ELR (cell line): ENCODE results near the gene FKBP2.
A peak's percentile ranks its signal among the peaks of the same experiment; 100 is the strongest.

Experiments
- DNase-seq: peaks from one replicate; pipeline ENCODE4 v3.0.0-alpha.2; 2015; ENCODE audit warnings: low read depth

The FKBP2 gene

GRCh38 chr11:64219354-64219684 lies 21.6 kb upstream of the FKBP2 start:
- DNase-seq: no peak

GRCh38 chr11:64219755-64220154 lies 21.1 kb upstream of the FKBP2 start:
- DNase-seq: no peak

GRCh38 chr11:64220271-64220670 lies 20.6 kb upstream of the FKBP2 start:
- no peak for DNase-seq

DNA sequence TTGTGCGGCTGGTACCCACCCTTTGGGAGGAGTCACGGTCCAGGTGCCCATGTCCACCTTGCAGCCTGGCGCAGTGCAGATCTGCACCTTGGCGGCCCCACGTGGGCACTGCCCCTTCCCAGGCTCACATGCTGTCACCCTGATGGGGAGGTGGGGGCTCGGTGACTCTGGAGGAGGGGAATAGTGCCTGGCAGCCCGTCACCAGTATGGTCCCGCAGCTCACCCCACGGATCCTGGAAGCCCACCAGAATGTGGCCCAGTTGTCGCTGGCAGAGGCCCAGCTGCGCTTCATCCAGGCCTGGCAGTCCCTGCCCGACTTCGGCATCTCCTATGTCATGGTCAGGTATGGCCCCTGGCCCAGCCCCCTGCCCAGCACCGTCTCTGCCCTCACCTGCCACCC lies 20.1 kb upstream of the FKBP2 start:
- no peak for DNase-seq

- DNase-seq: no peak
Observed at GRCh38 chr11:64222651-64223000, 18.3 kb upstream of the FKBP2 start.

DNA sequence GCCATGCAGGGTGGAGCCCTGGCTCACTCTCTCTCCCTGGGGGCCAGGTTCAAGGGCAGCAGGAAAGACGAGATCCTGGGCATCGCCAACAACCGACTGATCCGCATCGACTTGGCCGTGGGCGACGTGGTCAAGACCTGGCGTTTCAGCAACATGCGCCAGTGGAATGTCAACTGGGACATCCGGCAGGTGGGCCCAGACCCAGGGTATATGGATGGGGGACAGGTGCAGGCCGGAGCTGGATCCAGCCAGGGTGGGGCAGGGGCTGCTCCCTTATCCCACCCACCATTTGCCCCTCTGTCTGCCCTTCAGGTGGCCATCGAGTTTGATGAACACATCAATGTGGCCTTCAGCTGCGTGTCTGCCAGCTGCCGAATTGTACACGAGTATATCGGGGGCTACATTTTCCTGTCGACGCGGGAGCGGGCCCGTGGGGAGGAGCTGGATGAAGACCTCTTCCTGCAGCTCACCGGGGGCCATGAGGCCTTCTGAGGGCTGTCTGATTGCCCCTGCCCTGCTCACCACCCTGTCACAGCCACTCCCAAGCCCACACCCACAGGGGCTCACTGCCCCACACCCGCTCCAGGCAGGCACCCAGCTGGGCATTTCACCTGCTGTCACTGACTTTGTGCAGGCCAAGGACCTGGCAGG lies 17.8 kb upstream of the FKBP2 start:
- DNase-seq: no peak

DNA sequence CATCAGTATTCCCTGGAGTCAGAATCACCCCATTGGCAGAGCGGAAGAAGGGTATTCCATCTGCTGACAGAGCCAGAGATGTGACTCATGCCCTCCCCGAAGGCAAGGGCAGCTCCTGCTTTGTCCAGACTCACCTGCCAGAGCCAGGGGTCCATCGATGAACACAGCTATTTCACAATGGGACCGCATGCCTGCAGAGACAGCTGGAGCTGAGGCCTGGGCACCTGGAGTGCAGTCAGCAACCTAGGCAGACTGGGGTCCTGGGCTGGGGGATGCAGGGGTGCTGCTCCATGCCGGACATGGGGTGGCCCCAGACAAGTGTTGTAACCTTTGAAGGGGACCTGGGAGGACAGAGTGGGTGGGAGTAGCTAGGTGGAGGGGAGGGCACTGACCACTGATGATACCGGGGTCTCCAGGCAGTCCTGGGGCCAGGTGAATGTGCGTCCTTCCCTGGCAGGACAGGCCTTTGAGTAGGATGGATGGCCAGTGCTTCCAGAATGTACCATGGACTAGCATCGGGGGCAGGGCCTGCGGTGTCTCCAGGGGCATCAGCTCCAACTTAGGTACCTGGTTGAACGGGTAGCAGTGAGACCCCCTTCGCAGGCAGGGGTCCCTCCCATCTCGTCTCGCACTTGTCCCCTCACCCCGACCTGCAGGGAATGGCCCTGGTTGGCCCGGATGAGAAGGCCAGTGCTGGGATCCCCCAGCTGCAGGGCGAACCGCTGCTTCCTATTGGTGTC lies 16.6 kb upstream of the FKBP2 start:
- DNase-seq: peak; percentile 60

DNA sequence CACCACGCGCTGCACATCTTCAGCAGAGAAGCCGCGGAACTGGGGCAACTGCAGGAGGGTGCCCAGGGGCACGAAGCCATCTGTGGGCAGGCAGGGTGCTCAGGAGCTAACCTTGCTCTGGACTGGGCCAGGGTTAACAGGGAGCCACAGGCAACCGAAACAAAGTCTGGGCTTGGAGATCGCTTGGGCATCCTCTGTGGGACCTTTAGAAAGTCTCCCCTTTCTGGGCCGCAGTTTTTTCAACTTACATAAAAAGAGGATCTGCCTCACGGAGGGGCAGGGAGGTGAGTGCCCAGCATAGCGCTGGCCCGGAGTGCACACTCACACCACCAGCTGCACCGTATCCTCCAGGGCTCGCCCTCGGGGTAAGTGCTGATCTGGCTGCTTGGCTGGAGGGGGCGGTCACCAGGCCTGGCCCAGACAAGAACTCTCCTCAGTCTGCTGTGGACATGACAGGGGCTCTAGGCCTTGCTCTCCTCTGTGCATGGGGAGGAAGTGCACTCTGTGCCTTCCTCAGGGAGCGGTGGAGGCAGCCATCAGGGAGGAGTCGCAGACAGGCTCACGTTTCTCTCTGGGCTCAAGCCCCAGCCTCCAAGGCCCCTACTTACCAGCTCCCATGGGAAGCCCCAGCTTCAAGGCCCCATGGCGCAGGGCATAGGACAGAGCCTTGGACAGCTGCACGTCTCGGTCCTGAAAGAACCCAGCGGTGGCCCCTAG lies 15.8 kb upstream of the FKBP2 start:
- DNase-seq: peak; percentile 22

DNA sequence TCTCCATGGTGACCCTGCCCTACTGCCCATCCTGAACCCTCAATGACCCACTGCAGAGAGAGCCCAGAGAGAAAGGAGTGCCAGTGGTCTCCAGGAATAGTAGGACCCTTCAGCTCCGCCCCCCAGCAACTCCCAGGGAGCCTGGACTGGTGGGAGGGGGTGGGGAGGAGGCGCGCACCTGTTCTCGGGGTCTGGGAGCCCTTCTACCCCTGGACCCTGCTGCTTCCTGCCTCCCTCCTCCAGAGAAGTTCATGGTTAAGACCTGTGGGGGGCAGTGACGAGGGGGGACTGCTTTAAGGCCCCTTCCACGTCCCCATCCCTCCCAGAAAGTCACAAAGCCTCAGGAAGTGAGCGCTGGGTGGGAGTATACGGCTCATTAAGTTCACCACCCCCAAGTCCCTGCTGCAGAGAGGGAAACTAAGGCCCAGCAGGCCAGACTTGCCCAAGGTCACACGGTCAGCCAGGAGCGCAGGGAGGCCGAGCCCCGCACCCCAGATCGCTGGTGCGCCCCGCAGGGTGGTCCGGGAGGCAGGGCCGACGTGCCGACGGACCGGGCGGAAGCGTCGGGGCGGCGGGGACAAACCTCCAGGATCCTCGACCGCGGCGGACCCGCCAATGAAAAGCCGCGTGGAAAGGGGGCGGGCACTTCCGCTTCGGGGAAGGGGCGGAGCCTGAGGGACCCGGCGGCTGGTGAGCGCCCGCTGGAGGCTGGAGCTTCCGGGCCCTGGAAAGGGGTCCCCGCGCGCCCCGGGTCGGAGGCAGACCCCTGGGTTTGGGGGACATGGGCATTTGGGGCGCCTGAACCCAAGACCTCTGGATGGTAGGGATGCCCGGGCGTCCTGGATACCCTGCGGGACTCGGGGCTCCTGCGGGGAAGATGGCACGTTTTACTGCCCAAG lies 15.0 kb upstream of the FKBP2 start, which contains the start of the genes NUDT22 and TRPT1:
NUDT22 (plus strand) TSS at position 667 of the 899 bp plus-strand sequence. CDS start 379 bp downstream, outside the sequence.
TRPT1 (minus strand) TSS at position 579 of the 899 bp plus-strand sequence; CDS start at position 253, 326 bp downstream.
- peak; percentile 89 for DNase-seq

DNA sequence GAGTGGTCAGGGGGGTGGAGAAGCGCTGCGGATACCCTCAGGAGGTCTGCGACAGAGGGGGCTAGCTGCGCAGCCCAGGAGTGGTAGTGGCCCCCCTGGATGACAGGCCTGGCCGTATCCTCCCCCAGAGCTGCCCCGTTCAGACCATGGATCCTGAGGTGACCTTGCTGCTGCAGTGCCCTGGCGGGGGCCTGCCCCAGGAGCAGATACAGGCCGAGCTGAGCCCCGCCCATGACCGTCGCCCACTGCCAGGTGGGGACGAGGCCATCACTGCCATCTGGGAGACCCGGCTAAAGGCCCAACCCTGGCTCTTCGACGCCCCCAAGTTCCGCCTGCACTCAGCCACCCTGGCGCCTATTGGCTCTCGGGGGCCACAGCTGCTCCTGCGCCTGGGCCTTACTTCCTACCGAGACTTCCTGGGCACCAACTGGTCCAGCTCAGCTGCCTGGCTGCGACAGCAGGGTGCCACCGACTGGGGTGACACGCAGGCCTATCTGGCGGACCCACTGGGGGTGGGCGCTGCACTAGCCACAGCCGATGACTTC lies 14.3 kb upstream of the FKBP2 start:
- peak; percentile 30 for DNase-seq

DNA sequence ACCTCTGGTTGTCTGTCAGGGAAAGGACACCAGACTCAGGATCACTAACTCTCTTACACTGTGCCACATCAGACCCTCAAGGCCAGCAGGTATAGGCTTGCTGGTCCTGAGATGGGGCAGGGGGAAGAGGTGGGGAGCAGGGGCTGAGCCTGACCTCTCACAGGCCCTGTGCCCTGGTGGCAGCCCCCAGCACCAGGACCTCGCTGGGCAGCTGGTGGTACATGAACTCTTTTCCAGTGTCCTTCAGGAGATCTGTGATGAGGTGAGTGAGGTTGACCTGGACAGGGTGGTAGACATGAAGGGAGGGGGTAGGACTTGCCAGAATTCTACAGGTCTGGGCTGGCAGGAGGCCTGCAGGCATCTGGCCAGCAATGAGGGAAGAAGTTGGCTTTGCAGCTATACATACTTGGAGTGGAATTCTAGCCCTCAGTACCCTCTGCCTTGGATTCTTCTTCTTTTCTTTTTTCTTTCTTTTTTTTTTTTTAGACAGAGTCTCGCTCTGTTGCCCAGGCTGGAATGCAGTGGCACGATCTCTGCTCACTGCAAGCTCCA lies 13.4 kb upstream of the FKBP2 start:
- no peak for DNase-seq

DNA sequence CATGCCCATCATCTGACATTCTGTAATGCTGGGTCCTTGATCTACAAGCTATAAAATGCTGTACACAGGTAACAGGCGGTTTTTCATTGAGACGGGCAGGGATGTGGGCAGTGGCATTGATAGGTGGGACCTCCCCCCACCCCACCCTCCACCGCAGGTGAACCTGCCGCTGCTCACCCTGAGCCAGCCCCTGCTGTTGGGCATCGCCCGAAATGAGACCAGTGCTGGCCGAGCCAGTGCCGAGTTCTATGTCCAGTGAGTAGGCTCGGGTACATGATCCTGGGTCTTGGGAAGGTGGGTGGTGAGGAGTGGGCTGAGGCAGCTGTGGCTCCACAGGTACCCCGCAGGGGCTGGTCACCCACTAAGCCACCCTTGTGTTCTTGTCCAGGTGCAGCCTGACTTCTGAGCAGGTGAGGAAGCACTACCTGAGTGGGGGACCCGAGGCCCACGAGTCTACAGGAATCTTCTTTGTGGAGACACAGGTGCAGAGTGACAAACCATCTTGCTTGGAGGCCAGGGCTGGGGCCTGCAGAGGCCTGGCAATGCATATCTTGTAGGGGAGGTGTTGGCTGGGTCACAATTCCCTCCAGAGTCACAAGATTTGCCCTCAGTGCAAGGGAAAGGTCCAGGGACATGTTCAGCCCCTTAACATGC lies 11.7 kb upstream of the FKBP2 start:
- DNase-seq: no peak

DNA sequence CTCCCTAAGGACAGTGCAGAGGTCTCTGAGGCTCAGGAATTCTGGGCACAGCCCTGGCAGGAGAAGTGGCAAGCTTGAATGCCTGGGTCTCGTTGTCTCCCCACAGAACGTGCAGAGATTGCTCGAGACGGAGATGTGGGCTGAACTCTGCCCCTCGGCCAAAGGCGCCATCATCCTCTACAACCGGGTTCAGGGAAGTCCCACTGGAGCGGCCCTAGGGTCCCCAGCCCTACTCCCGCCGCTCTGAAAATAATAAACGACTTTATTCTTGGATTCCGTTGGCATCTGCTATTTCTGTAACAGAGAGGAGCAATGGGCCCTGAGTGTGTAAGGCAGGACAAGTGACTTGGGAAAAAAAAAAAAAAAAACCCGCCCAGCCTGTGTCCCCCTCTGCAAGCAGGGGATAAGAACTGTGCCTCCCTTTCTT lies 11.1 kb upstream of the FKBP2 start:
- DNase-seq: no peak

DNA sequence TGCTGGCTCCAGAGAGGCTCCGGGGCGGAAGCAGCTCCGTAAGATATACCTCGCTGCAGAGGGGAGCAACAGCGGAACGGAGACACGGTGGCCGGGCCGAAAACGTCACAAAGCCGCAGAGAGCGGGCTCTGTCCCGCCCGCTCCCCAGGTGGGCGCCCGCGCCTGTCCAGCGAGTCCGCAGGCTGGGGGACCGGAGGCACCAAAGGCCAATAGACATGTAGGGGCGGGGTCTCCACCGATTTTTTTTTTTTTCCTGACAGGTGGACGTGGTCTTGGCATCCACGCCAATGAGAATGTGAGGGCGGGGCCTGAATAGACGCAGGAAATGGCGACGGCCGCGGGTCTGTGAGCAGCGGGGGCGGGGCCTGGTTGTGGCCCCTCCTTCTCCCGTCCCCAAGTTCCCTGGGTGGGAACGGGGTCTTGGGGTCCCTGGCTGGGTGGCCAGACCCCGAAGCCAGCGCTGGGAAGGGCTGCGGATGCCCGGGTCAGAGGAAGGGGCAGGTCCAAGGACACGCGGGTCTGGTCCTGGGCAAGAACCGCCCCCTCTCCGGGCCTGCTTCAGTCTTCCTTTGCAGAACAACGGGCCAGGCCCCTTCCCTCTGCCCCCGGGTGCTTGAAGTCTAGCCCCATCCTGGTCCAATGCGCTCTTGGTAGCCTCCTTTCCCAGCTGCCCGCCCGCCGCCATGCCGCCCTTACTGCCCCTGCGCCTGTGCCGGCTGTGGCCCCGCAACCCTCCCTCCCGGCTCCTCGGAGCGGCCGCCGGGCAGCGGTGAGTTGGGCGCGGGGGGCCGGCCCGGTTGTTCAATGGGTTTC lies 10.5 kb upstream of the FKBP2 start, which contains the start of gene DNAJC4:
DNAJC4 (plus strand) TSS at position 378 of the 814 bp plus-strand sequence; CDS start at position 685, 307 bp downstream.
- DNase-seq: peak; percentile 92

DNA sequence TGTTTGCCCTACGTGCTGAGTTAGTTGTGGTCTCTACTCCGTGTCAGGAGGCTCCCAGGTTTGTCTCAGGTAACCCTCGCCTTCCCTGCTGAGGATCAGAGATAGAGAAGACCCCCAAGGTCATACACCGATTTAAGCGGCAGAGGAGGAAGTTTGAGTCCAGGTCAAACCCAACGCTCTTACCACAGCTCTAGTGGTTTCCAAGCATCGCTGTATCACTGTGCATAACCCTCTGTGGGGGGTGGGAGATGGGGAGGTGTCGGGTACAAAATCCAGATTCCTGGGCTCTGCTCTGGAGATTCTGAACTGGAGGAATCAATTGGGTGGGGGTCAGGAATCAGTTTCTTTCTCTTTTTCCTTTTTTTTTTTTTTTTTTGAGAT lies 9.9 kb upstream of the FKBP2 start:
- DNase-seq: no peak

GRCh38 chr11:64231546-64231945 lies 9.3 kb upstream of the FKBP2 start:
- no peak for DNase-seq

DNA sequence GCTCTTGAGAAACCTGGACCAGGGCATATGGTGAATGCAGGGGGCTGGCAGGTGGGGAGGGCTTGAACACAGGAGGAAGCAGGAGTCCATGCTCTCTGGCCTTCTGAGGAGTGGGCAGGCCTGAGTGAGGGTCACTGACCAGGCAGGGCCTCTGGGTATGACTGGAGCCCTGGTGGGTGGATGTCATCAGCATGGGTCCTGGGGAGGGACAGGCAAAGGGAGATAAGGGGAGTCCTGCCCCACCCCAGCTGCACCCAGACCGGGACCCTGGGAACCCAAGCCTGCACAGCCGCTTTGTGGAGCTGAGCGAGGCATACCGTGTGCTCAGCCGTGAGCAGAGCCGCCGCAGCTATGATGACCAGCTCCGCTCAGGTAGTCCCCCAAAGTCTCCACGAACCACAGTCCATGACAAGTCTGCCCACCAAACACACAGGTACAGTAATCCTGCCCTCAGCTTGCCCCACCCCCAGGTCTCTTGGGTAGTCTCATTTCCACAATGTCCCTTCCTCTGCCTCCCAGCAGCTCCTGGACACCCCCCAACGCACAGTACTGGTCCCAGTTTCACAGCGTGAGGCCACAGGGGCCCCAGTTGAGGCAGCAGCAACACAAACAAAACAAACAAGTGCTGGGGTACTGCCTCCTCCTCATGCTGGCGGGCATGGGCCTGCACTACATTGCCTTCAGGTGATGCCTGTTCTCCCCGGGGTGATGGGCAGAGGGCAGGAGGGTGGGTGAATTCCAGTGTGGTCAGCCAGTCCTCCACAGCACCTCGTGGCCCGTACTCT lies 8.5 kb upstream of the FKBP2 start:
- DNase-seq: no peak

GRCh38 chr11:64232967-64233315 lies 8.0 kb upstream of the FKBP2 start:
- no peak for DNase-seq

DNA sequence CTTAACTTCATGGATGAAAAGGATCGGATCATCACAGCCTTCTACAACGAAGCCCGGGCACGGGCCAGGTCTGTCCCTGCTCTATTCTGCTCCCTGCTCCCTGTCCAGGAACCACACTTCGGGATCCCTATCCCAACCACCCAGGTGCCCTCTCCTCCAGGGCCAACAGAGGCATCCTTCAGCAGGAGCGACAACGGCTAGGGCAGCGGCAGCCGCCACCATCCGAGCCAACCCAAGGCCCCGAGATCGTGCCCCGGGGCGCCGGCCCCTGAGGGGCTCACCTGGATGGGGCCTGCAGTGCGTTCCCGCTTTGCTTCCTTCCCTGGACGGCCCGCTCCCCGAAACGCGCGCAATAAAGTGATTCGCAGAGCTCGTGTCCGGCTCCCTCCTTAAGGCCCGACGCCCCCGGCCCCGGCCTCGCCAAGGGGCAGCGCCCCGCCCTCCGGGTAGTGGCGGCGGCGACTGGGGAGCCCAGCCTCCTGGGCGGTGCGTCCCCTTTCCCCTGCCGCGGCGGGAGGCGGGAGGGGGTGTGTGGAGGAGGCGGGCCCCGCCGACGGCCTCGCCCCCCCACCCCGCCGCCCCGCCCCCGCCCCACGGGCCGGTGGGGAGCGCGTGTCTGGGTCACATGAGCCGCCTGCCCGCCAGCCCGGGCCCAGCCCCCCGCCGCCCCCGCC lies 6.8 kb upstream of the FKBP2 start, which contains the start of gene VEGFB:
VEGFB (plus strand) TSS at position 672 of the 674 bp plus-strand sequence. CDS start 250 bp downstream, outside the sequence.
- peak; percentile 61 for DNase-seq
